HepG2 (cell line): ENCODE data around the gene TREH. TPM values are rescaled to one million over a fixed set of nuclear protein-coding genes. Genes with fewer than 3 reads are reported as not detected.

Source experiments
- FOXO4 ChIP-seq: sonication (generic); formaldehyde crosslinking; conservative IDR thresholded peaks from 2 replicates; pipeline ENCODE4 v1.8.1; 2023; ENCODE audit warnings: missing genetic modification reagents
- GATAD1 ChIP-seq: IDR thresholded peaks from 2 replicates; pipeline ENCODE4 v1.6.1; 2016; ENCODE audit warnings: missing genetic modification reagents, missing compliant biosample characterization
- GATAD2A ChIP-seq: IDR thresholded peaks from 2 replicates; pipeline ENCODE4 v1.6.1; 2016
- GTF2F1 ChIP-seq: fragments of 150-350 bp; IDR thresholded peaks from 2 replicates; pipeline ENCODE4 v1.6.1; 2014; ENCODE audit warnings: low read length
- IRF9 ChIP-seq: sonication (generic); formaldehyde crosslinking; IDR thresholded peaks from 2 replicates; pipeline ENCODE4 v1.8.0; 2022; ENCODE audit warnings: missing genetic modification reagents, mild to moderate bottlenecking, borderline replicate concordance
- KAT7 ChIP-seq: IDR thresholded peaks from 2 replicates; pipeline ENCODE4 v1.6.1; 2018; ENCODE audit warnings: borderline replicate concordance, missing compliant biosample characterization
- MAFG ChIP-seq: sonication (generic); formaldehyde crosslinking; IDR thresholded peaks from 2 replicates; pipeline ENCODE4 v1.5.1; 2020; ENCODE audit warnings: mild to moderate bottlenecking, missing genetic modification reagents
- NCOA2 ChIP-seq: sonication (generic); formaldehyde crosslinking; IDR thresholded peaks from 2 replicates; pipeline ENCODE4 v1.8.0; 2022; ENCODE audit warnings: inconsistent platforms
- NFE2L1 ChIP-seq: sonication (generic); formaldehyde crosslinking; IDR thresholded peaks from 2 replicates; pipeline ENCODE4 v1.4.0; 2020; ENCODE audit warnings: missing genetic modification reagents, mild to moderate bottlenecking, borderline replicate concordance
- PLSCR1 ChIP-seq: sonication (generic); formaldehyde crosslinking; IDR thresholded peaks from 2 replicates; pipeline ENCODE4 v1.5.0; 2020; ENCODE audit warnings: missing genetic modification reagents, mild to moderate bottlenecking, borderline replicate concordance
- PRPF4 ChIP-seq: fragments of 200-400 bp; formaldehyde crosslinking; IDR thresholded peaks from 2 replicates; pipeline ENCODE4 v1.6.1; 2016; ENCODE audit warnings: low read length, low read depth; ENCODE audit not compliant: poor library complexity, severe bottlenecking
- SOX13 ChIP-seq, 3 experiments: fragments of 450-650 bp in 1 of 3; sonication (generic) in 1 of 3; formaldehyde crosslinking in 1 of 3; IDR thresholded peaks in 2 of 3; conservative IDR thresholded peaks in 1 of 3; 2 replicates each; pipeline versions ENCODE4 v1.5.0 to v1.6.1; 2016 to 2020; ENCODE audit warnings: antibody characterized with exemption in 1 of 3, mild to moderate bottlenecking in 1 of 3, missing compliant biosample characterization in 1 of 3, missing genetic modification reagents in 1 of 3, moderate library complexity in 1 of 3
- SP1 ChIP-seq, 2 experiments: fragments of 450-650 bp in 1 of 2; sonication (generic) in 1 of 2; formaldehyde crosslinking in 1 of 2; IDR thresholded peaks; 2 replicates each; pipeline versions ENCODE4 v1.4.0 to v1.6.1; 2016 to 2020; ENCODE audit warnings: missing genetic modification reagents in 1 of 2
- UBTF ChIP-seq: sonication (generic); formaldehyde crosslinking; IDR thresholded peaks from 2 replicates; pipeline ENCODE4 v1.4.0; 2020; ENCODE audit warnings: mild to moderate bottlenecking, missing genetic modification reagents
- ZC3H13 ChIP-seq: sonication (generic); formaldehyde crosslinking; IDR thresholded peaks from 2 replicates; pipeline ENCODE4 v1.8.1; 2023; ENCODE audit warnings: mild to moderate bottlenecking, missing genetic modification reagents, moderate library complexity
- ZMYM2 ChIP-seq: sonication (generic); formaldehyde crosslinking; IDR thresholded peaks from 2 replicates; pipeline ENCODE4 v1.8.0; 2022; ENCODE audit warnings: mild to moderate bottlenecking, missing genetic modification reagents
- ZNF18 ChIP-seq: sonication (generic); formaldehyde crosslinking; IDR thresholded peaks from 2 replicates; pipeline ENCODE4 v1.8.0; 2022; ENCODE audit warnings: mild to moderate bottlenecking, missing genetic modification reagents; ENCODE audit not compliant: insufficient replicate concordance
- ZNF337 ChIP-seq: sonication (generic); formaldehyde crosslinking; IDR thresholded peaks from 2 replicates; pipeline ENCODE4 v1.5.1; 2020; ENCODE audit warnings: missing genetic modification reagents, low read depth, mild to moderate bottlenecking, borderline replicate concordance
- ZNF33B ChIP-seq: sonication (generic); formaldehyde crosslinking; IDR thresholded peaks from 2 replicates; pipeline ENCODE4 v1.5.1; 2020; ENCODE audit warnings: mild to moderate bottlenecking, missing genetic modification reagents
- ZNF382 ChIP-seq: sonication (generic); formaldehyde crosslinking; IDR thresholded peaks from 2 replicates; pipeline ENCODE4 v1.5.0; 2020; ENCODE audit warnings: missing genetic modification reagents, mild to moderate bottlenecking, borderline replicate concordance
- ZNF564 ChIP-seq: sonication (generic); formaldehyde crosslinking; IDR thresholded peaks from 2 replicates; pipeline ENCODE4 v1.8.1; 2023; ENCODE audit warnings: mild to moderate bottlenecking, missing genetic modification reagents
- ZSCAN25 ChIP-seq: sonication (generic); formaldehyde crosslinking; IDR thresholded peaks from 2 replicates; pipeline ENCODE4 v1.8.0; 2022; ENCODE audit warnings: mild to moderate bottlenecking, missing genetic modification reagents
- polyA plus RNA-seq, 8 experiments: library from polyadenylated mRNA; depleted of rRNA in 3 of 8; stranded (reverse) in 7 of 8; unstranded in 1 of 8; fragments of >200 nt; fragmentation: Illumina TruSeq in 4 of 8; extraction: Trizol in 4 of 8; gene quantifications; 2 replicates each; pipeline versions ENCODE4 v1.2.1 to v1.2.3, GENCODE V29; 2011 to 2016; ENCODE audit warnings: low read depth in 4 of 8, missing spikeins in 1 of 8, mixed read lengths in 1 of 8; ENCODE audit not compliant: insufficient read depth in 1 of 8
- total RNA-seq, 5 experiments: library from RNA; depleted of rRNA; stranded (reverse); fragments of >200 nt; fragmentation: Illumina TruSeq; extraction: Trizol; gene quantifications; 2 replicates each; pipeline ENCODE4 v1.2.3, GENCODE V29; 2016; ENCODE audit warnings: low read depth in 1 of 5

TREH gene
- total and polyA plus RNA-seq, 2 of the 13 experiments (the other 11 are each of a cell fraction or from before 2014, with no cell fraction given), result 0.53 to 0.86 TPM

- TF ChIP-seq UBTF (no peak), ZC3H13 (CRISPR knock-in tag) (no peak), FOXO4 (CRISPR knock-in tag) (no peak), ZMYM2 (CRISPR knock-in tag) (no peak), PLSCR1 (CRISPR knock-in tag) (no peak), GTF2F1 (no peak), ZNF564 (no peak), ZNF18 (CRISPR knock-in tag) (no peak), ZNF337 (CRISPR knock-in tag) (no peak), SOX13 (IDR thresholded peaks at IDR 0.05) (no peak), SOX13 (CRISPR knock-in tag; conservative IDR thresholded peaks at IDR 0.05 in 1 of 2, IDR thresholded peaks at IDR 0.05 in 1 of 2) (peak in 1 of 2 experiments; percentile 27; a peak in 1 of 4 replicates), ZNF33B (no peak), ZSCAN25 (CRISPR knock-in tag) (no peak), MAFG (CRISPR knock-in tag) (no peak), KAT7 (CRISPR knock-in tag) (no peak), GATAD1 (CRISPR knock-in tag) (peak; percentile 54; the same call in 1 of the 2 replicates), NCOA2 (CRISPR knock-in tag) (peak; percentile 35; the same call in 1 of the 2 replicates), GATAD2A (CRISPR knock-in tag) (peak; percentile 64), SP1 (IDR thresholded peaks at IDR 0.05) (no peak), SP1 (CRISPR knock-in tag; IDR thresholded peaks at IDR 0.05) (no peak), IRF9 (CRISPR knock-in tag) (0 out of 2 replicates have a peak, but pooled peaks have one; percentile 23), ZNF382 (CRISPR knock-in tag) (no peak), PRPF4 (no peak), NFE2L1 (CRISPR knock-in tag) (no peak)
Observed at GRCh38 chr11:118659314-118659952, 20.0 kb downstream of the TREH start (continued).
